SKM-1 treated with dmso at 0.1 percent for 144 hours (cell line): Measurements from ENCODE around the gene CDC37.

Experiments used
- DNase-seq: peaks from one replicate; lab custom pipeline; 2025; ENCODE audit not compliant: unreplicated experiment; lab: John Stamatoyannopoulos, UW

Gene CDC37

DNA sequence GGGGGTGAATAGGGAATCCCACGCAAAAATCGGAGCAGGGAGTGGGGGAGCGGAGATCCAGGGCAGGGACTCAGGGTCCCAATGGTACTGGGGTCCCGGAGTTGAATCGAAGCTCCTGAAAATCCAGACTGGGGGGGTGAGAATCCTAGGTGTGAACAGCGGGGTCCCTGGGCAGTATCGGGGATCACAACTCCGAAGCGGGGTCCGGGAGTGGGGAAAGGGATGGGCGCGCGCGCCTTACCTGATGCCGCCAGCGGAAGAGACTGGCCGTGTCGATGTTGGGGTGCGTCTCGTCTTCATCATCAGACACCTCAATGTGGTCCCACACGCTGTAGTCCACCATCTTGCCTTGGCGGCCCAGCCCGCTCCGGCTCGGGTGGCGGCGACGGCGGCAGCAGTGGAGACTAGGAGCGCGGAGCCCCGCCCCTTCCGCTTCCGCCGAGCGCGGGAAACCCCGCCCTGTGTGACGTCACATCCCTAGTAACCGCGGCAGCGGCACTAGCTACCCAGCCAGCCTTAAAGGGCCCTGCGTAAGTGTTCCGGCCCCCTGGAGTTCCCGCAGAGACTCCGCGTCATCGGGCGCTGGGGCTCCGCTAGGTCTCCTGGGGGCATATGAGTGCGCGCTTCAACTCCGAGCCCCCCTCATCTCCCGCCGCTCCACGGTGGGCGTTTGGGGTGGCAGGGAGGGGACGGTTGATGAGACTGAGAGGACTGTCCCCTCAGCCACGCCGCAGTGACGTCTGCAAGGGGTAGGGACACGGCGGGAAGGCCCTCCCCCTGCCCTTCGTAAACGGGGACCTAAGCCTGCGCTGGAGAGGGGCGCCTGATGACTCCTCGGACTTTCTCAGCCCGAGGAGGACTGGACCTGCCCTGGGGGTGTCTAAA, at the start of gene CDC37:
TSS of gene CDC37 (minus strand) at position 406 of the 885 bp plus-strand sequence. CDS start at position 343, 63 bp downstream.
- peak; percentile 86 for DNase-seq

DNA sequence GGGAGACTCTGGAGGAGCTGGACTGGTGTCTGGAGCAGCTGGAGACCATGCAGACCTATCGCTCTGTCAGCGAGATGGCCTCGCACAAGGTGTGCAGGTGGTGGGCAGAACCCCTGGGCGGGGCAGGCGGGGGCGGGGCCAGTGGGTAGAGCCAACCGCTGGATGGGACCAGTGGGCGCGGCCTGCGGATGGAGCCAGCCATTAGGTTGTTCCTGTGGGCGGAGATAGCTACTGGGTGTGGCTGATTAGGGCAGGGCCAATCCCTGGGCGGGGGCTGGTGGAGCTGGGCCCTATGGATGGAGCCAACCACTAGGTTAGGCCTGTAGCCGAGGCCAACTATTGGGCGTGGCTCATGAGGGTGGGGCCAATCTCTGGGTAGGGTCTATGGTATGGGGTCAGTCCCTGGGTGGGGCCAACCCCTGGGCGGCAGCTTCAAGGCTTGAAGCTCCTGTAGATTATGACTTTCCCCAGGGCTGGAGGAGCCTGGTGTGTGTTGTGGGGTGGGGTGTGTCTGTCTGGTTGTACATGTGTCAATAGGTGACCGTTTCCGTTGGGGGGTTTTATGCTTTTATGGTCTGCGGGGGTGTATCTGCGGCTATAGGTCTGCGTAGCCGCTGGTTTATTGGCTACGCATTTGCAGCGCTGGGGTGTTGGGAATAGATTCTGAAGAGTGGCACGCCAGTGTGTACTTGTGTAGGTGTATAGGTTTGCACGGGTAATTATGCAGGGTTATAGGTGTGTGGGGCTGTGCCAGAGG, 47.7 kb upstream of the CDC37 start:
- DNase-seq: no peak

DNA sequence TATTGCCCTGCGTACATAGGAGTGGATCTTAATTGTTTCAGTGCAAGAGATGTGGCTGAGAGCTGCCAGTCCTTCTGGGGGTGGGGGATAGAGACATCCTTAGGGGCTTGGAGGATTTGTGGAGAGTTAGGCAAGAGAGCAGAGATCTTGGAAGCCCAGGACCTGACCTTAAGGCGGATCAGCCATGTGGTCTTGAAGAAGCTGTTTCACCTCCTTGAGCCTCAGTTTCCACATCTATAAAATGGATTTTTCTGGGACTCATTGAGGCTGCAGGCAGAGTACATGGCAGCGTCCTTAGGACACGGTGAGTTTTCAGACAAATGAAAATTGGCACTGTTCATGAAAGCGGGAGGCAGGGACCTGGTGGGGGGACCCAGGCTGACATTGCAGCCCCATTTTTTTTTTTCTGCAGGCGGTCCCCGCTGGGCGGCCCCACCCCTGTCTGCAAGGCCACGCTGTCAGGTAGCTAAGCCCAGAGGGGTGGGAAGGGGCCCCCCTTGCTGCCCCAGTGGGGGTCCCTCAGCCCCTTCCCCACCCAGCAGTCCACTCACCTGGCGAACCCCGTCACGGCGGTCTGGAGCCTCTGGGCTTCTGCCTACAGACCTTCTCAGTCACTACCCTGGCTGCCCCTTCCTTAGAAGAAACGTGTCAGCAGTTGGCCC, 47.0 kb upstream of the CDC37 start:
- no peak for DNase-seq

DNA sequence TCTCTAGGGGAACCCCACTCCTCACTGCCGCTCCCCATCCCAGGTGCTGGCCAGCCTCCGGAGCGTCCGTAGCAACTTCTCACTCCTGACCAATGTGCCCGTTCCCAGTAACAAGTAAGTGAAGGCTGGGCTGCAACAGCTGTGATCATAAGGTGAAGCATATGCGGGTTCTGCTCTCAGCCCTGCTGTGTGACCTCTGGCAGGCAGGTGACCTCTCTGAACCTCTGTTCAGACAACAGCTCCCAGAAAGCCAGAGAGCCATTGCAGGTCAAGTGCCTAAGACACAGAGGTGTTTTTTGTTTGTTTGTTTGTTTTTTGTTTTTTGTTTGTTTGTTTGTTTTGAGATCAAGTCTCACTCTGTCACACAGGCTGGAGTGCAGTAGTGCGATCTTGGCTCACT, 45.7 kb upstream of the CDC37 start:
- DNase-seq: no peak

DNA sequence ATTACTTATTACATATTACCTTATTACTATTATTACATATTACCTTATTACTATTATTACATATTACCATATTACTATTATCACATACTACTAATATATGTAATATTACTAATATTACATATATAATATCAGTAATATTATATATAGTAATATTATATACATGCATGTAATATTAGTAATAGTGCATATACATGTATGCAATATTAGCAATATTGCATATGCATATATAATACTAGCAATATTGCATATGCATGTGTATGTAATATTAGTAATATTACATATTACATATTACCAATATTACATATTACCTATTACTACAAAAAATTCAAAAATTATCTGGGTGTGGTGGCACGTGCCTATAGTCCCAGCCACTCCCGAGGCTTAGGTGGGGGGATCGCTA, 39.4 kb upstream of the CDC37 start:
- DNase-seq: no peak

DNA sequence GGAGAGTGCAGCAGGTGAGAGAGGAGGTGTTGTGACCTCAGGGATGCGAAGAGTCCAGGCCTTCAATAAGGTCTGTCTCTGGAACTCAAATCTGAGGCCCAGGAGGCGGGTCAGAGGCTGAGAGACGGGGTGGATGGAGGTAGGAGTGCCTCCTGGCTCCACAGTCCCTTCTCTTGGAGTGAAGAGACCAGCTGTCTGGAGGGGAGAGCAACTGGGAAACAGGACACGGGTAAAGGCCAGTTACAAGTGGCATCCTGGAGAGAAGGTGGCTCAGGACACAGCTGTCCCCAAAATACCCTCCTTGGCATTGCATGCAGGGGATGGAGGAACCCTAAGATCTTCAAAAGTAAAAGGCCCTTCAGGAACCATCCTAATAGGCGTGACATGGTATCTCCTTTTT, 36.2 kb upstream of the CDC37 start:
- no peak for DNase-seq

DNA sequence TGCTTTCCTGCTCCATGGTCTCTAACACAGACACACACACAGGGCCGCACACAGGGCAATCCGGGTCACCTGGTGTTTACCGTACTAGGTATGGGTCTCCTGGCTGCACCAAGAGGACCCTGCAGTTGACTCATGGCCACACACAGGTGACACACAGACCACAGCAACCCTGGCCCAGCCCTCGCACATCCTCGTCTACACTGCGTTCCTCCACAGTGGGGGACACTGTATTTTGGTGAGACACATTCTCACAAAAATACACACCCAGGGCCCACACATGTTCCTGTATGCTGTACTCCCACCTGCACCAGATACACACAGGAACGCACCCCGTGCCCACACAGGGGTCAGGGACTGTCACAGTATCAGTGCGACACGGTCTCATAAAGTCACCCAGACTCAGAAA, 29.8 kb upstream of the CDC37 start:
- DNase-seq: no peak

DNA sequence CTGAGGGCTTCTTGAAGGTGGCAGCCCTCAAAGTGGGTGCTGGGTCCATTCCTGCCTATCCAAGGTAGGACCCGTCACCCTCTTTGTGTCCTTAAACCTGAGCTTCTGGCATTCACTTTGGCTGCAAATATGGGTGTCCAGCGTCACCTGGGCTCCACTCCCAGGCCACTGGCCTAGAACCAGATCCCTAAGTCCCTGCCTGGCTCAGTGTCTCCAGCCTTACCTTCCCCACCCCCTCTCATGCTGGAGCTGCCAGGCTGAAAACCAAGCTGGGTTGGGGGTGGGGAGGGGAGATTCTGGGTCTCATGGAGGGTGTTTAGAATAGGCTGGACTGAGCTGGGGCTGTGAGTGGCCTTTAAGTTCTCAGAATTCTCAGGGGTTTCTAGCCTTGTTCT, 29.4 kb upstream of the CDC37 start:
- DNase-seq: no peak

DNA sequence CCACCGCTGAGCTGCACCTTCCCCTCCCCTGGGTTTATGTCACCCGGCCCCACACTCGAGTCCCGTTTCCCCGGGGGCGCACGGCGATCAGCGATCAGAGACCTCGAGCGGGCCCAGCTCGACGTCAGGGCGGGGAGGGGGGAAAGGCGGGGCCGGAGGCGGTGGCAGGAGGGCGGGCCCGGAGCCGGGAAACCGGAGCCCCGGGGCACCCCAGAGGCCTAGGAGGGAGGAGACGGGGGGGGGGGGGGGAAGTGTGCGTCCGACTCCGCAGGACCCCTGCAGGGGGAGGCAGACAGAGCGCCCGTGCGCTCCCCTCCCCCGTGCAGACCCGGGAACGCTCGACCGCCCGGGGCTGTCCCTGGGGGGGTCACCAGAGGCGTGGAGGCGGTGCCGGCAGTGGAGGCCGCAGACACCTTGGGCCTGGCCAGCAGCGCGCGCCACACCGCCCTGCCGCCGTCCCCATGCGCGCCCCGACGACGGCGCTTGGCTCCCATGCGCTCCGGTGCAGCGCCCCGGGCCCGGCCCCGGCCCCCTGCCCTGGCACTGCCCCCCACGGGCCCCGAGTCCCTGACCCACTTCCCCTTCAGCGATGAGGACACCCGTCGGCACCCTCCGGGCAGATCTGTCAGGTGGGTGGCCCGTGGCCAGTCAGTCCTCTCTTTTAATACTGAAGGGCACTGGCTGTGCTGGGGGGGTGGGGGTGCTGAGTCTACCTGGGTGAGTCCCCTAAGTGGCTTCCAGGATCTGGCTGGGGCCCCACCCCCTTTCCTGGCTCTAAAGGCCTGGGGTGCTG, 28.8 kb upstream of the CDC37 start:
- DNase-seq: no peak

DNA sequence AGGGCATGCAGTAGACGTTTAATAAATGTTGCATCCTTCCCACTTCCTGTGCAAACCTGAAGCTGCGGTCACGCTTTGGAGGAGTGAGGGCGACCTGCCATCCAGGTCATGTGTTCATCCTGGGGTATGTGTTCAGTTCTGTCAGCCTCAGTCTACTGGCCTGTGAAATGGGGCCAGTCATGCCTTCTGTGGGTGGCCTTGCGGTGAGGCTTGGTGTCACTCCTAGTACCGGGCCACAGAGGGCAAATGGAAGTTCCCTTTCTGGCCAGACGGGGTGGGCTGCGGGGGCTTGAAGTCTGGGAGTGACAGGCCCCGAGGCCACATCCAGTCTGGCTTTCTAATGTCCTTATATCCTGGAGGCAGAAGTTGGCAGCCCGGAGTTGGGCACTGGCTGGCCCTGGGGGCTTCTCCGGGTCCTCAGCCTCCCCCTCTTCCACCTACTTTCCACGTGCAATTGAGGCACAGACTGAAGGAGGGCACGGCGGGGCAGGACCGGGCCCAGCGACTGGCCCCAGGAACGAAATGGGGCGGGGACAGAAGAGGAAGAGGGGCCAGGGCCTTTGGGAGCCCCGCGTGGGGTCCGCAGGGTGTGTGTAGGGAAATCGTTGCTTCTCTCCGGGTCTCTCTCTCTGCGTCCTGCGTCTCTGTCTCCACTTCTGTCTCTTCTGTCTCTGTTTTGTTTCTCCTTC, 28.1 kb upstream of the CDC37 start:
- no peak for DNase-seq

DNA sequence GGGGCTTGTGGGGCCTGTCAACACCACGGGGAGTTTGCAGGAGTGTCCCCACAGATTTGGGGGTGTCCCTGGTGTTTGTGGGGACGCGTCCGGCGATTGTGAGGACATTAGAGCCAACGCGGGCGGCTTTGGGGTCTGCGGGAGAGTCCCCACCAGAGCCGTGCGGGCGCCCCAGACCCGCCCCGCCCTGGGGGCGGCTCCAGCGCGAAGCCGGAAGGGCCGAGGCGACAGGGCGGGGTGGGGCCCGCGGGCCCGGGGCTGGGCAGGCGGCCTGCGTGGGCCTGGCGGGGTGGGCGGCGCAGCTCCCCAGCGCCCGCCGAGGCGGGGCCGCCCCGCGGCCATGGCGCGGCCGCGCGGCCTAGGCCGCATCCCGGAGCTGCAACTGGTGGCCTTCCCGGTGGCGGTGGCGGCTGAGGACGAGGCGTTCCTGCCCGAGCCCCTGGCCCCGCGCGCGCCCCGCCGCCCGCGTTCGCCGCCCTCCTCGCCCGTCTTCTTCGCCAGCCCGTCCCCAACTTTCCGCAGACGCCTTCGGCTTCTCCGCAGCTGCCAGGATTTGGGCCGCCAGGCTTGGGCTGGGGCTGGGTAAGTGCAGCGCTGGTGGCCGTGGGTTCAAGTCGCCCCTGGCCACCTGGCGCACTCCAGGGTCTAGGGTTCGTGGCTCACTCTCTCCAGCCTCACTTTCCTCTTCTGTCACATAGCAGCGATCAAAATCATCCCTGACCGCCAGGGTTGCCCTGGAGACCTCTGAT, 27.3 kb upstream of the CDC37 start:
- no peak for DNase-seq

DNA sequence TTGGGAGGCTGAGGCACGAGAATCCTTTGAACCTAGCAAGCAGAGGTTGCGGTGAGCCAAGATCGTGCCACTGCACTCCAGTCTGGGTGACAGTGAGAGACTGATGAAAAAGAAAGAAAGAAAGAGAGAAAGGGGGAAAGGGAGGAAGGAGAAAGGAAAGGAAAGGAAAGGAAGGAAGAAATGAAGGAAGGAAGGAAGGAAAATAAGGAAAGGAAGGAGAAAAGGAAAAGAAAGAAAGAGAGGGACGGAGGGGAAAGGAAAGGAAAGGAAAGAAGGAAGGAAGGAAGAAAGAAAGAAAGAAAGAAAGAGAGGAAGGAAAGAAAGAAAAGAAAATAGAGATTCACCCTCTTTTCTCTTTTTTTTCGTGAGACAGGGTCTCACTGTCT, 25.6 kb upstream of the CDC37 start:
- no peak for DNase-seq

DNA sequence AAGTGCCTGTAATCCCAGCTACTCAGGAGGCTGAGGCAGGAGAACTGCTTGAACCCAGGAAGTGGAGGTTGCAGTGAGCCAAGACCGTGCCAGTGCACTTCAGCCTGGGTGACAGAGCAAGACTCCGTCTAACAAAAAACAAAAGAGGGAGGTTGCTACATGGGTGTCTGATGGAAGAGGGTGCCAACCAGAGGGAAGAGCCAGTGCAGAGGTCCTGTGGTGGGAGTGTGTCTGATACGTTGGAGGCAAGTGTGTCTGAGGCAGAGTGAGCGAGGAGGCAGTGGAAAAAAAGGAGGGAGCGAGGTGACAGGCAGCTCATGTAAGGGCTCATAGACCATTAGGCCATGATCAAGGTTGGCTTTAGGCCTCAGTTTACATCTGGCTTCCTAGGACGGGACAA, 23.8 kb upstream of the CDC37 start:
- DNase-seq: no peak

DNA sequence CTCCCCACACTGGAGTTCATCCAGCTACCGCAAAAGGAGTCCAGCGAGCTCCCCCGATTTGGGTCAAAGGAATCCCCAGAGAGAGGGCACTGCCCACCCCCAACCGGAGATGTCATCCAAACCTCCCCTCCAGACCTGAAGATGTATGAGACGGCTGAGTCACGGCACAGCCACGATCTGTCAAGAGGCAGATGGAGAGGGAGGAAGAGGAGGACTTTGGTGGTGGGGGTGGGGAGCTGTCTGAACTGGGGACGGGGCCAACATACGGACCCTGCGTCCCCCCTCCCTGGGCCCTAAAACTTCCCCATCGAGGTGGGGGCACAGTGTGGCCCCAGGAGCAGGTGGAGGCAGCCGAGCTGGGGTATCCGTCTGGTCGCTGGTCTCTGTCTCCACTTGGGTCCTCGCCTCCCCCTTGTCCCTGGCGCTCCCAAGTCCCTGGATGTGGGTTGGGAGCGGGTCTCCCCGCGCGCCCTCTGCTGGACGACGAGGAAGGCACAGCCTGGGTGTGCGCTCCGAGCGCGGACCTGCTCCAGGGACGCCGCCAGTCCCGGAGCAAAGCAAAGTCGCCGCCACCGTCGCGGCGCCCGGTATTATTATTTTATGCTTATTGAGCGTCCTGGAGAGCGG, 20.8 kb upstream of the CDC37 start:
- DNase-seq: no peak

DNA sequence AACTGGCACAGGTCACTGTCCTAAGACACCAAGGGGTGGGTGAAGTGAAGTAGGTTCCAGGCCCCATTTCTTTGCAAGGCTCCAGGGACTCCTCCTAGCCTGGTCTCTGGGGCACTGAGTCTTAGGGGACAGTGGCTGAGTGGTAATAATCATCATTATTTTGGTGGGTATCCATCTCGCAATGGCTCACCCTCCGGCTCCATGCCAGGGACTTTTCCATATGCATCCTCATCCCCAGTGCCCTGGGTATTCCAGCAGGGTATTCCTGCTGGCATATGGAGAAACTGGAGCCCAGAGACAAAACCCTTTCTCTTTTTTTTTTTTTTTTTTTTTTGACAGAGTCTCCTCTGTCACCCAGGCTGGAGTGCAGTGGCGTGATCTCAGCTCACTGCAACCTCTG, 19.5 kb upstream of the CDC37 start:
- no peak for DNase-seq

DNA sequence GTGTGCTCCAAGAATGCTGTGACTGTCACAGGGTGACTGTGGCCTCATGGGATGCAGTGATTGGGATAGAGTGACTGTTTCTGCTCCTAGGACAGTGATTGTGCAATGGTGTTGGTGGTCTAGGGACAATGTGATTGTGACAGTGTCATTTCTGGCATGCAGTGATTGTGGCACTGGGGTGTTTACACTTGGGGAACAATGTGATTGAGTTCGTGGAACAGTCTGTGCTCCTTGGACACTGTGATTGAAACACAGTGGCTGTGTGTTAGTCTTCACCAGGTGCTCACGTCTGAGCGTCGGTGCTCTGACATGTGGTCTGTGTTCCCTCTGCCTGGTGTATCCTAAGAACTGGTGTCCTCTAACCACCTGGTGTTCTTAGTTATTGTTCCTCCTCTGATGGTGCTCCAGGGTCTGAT, 18.7 kb upstream of the CDC37 start:
- DNase-seq: no peak

DNA sequence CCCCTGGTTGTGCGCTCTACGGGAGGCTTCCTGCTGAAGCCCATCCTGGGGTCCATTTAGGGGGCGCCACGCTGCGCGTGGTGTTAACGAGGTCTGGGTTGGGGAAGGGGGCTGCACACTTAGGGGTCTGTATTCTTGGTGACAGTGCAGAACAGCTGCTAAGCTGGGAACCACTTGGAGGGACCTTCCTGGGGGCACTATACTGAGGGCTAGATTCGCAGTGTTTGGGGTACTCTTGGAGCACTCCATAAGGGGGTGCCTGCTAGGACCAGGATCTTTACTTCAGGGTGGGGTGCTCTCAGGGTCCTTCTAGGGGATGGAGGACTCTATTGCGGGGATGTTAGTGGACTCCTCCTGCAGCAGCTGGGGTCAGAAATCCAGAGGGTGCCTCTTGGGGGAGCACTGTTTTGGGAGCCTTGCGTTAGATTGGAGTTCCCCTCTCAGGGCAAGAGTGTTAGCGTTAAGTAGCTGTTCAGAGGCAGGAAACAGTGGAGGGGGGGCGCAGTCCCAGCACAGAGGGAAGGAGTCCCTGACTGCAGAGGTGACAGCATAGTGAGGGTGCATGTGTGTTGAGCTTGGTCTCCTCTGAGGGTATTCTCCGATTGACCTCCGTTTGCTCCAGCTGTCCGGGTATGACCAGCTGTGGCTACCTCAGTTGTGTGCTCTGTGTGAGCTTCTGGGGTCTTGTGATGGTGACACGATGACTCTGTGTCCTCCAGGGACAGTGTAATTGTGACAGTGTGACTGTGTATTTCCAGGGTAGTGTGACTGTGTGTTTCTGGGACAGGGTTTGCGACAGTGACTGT, 18.1 kb upstream of the CDC37 start:
- DNase-seq: no peak

DNA sequence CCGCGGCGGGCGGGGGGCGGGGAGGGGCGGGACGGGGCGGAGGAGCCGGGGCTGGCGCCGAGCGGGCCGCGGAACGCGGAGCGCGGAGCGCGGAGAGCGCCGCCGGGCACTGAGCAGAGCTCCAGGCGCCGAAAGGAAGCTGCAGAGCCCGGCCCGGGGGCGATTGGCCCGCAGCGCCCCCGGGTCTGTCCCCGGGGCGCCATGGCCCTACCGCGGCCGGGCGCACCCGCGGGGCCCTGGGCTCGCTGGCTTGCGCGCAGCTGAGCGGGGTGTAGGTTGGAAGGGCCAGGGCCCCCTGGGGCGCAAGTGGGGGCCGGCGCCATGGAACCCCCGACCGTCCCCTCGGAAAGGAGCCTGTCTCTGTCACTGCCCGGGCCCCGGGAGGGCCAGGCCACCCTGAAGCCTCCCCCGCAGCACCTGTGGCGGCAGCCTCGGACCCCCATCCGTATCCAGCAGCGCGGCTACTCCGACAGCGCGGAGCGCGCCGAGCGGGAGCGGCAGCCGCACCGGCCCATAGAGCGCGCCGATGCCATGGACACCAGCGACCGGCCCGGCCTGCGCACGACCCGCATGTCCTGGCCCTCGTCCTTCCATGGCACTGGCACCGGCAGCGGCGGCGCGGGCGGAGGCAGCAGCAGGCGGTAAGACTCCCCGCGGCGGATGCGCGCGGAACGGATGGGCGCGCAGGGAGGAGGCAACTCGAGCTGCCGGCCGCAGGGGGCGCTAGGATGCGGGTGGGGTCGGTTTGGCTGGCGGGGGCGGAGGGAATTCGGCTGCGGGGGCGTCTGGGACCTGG, 17.3 kb upstream of the CDC37 start, which contains the start of gene PDE4A:
TSS of gene PDE4A (plus strand) at position 95 of the 796 bp plus-strand sequence. CDS start at position 322, 227 bp downstream.
- DNase-seq: peak; percentile 42
